Upper lobe of left lung (tissue), 4 donors: Measurements from ENCODE around the gene TMEM170A.

Experiments used
- CTCF ChIP-seq, 6 experiments: fragments of 450-650 bp in 4 of 6; fragments of 200-600 bp in 2 of 6; sonication (generic) in 2 of 6; IDR thresholded peaks; one replicate each; pipeline ENCODE4 v1.5.1; 2016 to 2019; ENCODE audit warnings: antibody characterized with exemption in 6 of 6
- EP300 ChIP-seq, 4 donors: sonication (generic); formaldehyde crosslinking; IDR thresholded peaks; one replicate each; pipeline ENCODE4 v1.5.1; 2017; ENCODE audit warnings: antibody characterized with exemption in 4 of 4, control low read depth in 2 of 4
- POLR2A ChIP-seq, 4 donors: fragments of 450-650 bp; IDR thresholded peaks; one replicate each; pipeline ENCODE4 v1.5.1; 2016 to 2017; ENCODE audit warnings: antibody characterized with exemption in 4 of 4, mild to moderate bottlenecking in 2 of 4

GRCh38 chr16:75488322-75488721 is 23.8 kb upstream of the TMEM170A start:
- TF ChIP-seq CTCF (IDR thresholded peaks at IDR 0.05) (no peak), POLR2A (IDR thresholded peaks at IDR 0.05) (no peak), EP300 (IDR thresholded peaks at IDR 0.05) (no peak)
